GM18499 (cell line): ENCODE data around the gene HGS.

Source experiments
- ATAC-seq: cut with Tn5 transposase; IDR thresholded peaks from one replicate; pipeline ENCODE4 v1.9.1; 2021; ENCODE audit warnings: moderate number of reproducible peaks; ENCODE audit not compliant: insufficient read depth, unreplicated experiment

HGS gene

GRCh38 chr17:81682565-81683207 is 1.1 kb upstream of the HGS start:
- ATAC-seq, result no peak

DNA sequence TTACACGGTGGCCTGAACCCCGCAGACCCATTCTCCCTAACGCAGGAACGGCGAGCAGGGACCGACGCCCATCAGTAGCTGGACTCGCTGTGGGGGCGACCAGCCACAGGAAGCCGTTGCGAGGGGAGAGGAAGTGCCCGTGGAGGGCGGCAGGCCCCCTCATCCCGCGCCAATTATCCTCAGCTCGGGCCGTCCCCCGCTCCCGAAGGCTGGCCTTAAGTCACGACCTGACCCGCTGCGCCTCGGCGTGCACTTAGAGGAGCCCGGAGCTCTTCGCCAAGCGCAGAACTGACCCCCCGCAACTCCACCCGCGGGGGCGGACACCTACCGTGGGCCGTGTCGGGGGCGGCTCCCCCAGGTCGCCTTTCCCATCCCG is 615 bp upstream of the HGS start:
- no peak for ATAC-seq

DNA sequence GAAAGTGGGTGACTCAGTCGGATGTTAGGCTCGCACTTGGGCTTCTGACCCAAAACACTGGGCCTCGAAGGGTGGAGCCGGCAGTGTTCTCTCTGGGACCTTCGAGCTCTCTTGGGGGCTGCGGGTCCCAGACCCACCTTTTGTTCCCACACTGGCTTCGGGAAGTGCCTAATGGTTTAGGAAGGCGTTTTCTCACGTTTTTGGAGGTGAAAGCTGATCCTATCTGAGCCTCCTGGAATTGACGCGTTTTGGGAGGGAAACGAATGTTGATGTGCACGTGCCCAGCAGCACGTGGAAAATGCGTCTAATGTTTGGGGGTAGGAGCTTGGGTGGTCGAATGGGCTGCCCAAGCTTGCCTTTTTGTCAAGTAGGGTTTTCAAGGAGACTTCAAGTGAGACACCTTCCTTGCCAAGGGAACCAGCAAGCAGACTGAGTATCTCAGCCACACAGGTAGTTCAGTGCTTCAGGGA is 666 bp downstream of the HGS start:
- ATAC-seq, result no peak

DNA sequence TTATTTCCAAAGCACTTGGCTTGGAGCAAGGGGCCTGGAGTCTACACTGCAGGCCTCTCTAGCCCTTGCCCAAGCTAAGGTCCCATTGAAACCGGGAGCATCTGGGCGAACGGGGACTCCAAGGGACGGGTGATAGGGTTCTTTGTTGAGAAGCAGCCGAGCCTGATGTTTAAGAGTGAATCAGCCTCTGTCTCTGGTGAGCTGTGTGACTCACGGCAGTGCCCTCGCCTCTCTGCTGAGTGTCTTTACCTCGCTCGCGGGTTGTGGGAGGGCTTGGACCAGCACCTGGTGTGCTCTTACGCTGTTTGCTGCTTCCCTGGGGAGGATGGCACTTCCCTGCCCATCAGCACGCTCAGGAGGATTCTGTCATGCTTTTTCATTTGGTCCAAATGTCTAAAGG is 1.3 kb downstream of the HGS start:
- ATAC-seq, result no peak

DNA sequence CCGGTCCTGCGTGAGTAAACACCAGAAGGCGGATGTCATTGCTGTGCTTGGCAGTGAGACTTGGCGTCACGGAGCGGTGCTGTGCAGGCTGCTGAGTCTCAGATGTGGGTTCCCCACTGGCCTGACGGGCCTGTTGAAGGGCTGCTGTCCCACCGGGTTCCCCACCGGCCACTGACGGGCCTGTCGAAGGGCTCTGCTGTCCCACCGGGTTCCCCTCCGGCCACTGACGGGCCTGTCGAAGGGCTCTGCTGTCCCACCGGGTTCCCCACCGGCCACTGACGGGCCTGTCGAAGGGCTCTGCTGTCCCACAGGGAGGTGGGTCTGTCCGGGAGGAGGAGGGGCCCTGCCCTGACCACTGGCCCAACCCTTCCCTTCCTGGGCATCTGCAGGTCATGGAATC is 2.8 kb downstream of the HGS start:
- ATAC-seq, result no peak

GRCh38 chr17:81687770-81688541 is 4.1 kb downstream of the HGS start:
- no peak for ATAC-seq

DNA sequence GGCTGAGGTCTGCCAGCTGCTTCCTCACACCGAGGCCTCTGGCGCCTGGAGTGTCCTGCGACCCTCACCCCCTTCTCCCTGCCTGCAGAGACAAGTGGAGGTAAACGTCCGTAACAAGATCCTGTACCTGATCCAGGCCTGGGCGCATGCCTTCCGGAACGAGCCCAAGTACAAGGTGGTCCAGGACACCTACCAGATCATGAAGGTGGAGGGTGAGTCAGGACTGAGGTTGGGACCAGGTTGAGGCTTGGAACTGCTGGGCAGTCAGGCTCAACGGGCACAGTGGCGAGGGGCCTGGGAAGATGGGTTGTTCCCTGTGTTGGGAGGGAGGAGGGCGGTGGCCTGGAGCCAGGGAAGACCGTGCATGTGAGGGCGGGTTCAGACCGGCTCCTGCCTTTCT is 4.8 kb downstream of the HGS start:
- no peak for ATAC-seq

- ATAC-seq, result no peak
These were observed 6.3 kb downstream of the HGS start for GRCh38 chr17:81690066-81690465.

DNA sequence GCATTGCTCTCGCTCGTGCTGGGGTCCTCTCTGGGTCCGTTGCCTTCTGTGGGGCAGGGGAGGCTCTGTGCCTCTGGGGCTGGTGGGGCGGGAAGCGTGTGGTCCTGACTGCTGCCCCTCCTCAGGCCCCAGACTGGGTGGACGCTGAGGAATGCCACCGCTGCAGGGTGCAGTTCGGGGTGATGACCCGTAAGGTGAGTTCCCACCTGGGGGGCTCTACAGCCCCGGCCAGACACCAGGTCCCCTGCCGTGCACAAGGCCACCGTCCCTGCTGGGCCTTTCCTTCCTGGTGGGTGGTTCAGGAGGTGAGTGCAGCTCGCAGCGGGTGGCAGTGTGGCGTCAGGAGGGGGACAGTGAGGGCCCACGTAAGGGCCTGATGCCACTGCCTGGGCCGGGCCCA is 6.7 kb downstream of the HGS start:
- ATAC-seq, result no peak

- ATAC-seq, result no peak
These were observed 7.4 kb downstream of the HGS start for GRCh38 chr17:81691196-81691595.

- ATAC-seq, result no peak
These were observed 7.8 kb downstream of the HGS start for GRCh38 chr17:81691608-81692007.

- ATAC-seq, result no peak
These were observed 9.8 kb downstream of the HGS start for GRCh38 chr17:81693509-81694210.

DNA sequence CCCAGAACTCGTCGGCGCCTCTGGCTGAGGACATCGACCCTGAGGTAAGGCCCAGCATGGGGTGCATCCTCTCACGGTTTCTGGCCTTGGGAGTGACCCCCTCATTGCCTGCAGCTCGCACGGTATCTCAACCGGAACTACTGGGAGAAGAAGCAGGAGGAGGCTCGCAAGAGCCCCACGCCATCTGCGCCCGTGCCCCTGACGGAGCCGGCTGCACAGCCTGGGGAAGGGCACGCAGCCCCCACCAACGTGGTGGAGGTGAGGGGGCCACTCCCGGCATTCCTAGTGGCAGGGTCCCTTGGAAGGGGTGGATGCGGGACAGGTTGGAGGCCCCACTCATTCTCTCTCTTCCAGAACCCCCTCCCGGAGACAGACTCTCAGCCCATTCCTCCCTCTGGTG is 11.0 kb downstream of the HGS start:
- no peak for ATAC-seq

GRCh38 chr17:81695211-81695610 is 11.4 kb downstream of the HGS start:
- no peak for ATAC-seq

DNA sequence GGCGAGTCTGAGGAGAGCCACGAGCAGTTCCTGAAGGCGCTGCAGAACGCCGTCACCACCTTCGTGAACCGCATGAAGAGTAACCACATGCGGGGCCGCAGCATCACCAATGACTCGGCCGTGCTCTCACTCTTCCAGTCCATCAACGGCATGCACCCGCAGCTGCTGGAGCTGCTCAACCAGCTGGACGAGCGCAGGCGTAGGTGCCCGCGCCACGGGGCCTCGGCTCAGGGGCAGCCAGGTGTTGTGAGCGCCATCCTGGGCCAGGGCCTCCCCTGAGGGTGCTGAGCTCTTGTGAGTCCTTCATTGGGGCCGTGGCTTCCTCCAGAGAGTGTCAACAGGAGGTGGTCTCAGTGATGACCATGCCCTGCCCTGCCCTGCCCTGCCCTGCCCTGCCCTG is 12.0 kb downstream of the HGS start:
- ATAC-seq, result no peak

DNA sequence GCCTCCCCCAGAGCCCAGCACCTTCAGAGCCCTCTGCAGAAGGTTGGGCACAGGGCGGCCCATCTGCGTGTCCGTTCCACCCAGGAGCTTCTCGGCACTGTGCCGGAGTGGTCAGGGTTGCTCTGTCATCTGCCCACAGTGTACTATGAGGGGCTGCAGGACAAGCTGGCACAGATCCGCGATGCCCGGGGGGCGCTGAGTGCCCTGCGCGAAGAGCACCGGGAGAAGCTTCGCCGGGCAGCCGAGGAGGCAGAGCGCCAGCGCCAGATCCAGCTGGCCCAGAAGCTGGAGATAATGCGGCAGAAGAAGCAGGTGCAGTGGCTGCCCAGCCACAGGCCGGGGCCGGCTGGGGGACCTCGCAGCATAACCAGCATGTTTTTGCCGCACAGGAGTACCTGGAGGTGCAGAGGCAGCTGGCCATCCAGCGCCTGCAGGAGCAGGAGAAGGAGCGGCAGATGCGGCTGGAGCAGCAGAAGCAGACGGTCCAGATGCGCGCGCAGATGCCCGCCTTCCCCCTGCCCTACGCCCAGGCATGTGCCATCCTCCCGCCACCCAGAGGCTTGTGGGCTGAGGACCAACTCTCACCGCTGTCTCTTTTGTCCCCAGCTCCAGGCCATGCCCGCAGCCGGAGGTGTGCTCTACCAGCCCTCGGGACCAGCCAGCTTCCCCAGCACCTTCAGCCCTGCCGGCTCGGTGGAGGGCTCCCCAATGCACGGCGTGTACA is 12.6 kb downstream of the HGS start:
- ATAC-seq, result no peak

GRCh38 chr17:81697261-81698044 is 13.6 kb downstream of the HGS start:
- no peak for ATAC-seq

- ATAC-seq, result no peak
These were observed 16.8 kb downstream of the HGS start for GRCh38 chr17:81700353-81701287.
